HG03439 (cell line): ENCODE data around the gene CCNI.
A peak's percentile ranks its signal among the peaks of the same experiment; 100 is the strongest.
"Not testable (repeated sequence)": the region's sequence is repeated elsewhere in the genome, so short reads cannot be mapped to it uniquely, and the experiment has no call there.

Experiments
- ATAC-seq: cut with Tn5 transposase; IDR thresholded peaks from one replicate; pipeline ENCODE4 v1.9.1; 2021; ENCODE audit warnings: mild to moderate bottlenecking, moderate library complexity; ENCODE audit not compliant: unreplicated experiment

CCNI gene

GRCh38 chr4:77082886-77083608, 7.3 kb upstream of the CCNI start:
- no peak for ATAC-seq

- not testable (repeated sequence) for ATAC-seq
These were observed 5.0 kb upstream of the CCNI start for GRCh38 chr4:77080806-77081205.

GRCh38 chr4:77079281-77079680, 3.5 kb upstream of the CCNI start:
- no peak for ATAC-seq

- ATAC-seq: no peak
These were observed 2.6 kb upstream of the CCNI start for GRCh38 chr4:77078401-77078800.

- ATAC-seq: no peak
These were observed 1.3 kb upstream of the CCNI start for GRCh38 chr4:77076889-77077635.

GRCh38 chr4:77074981-77075855, 571 bp downstream of the CCNI start:
- peak; percentile 41 for ATAC-seq

GRCh38 chr4:77074381-77074831, 1.4 kb downstream of the CCNI start:
- no peak for ATAC-seq

DNA sequence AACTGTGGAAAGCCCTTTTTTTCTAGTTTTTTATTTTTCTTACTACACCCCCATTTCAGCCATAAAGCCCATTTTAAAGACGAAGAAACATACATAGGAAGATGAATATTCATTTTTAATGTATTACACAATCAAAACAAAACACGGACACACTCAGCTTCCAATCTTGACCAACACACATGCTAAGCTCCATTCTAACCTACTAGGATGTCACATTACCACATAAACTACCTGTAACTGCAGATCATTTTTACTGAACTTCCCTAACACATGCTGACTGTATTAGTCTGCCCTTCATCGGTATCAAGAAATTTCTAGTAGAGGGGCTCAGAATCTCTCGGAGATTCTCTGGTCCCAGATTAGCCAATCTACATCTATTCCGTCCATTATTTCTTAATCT, 1.8 kb downstream of the CCNI start:
- no peak for ATAC-seq

DNA sequence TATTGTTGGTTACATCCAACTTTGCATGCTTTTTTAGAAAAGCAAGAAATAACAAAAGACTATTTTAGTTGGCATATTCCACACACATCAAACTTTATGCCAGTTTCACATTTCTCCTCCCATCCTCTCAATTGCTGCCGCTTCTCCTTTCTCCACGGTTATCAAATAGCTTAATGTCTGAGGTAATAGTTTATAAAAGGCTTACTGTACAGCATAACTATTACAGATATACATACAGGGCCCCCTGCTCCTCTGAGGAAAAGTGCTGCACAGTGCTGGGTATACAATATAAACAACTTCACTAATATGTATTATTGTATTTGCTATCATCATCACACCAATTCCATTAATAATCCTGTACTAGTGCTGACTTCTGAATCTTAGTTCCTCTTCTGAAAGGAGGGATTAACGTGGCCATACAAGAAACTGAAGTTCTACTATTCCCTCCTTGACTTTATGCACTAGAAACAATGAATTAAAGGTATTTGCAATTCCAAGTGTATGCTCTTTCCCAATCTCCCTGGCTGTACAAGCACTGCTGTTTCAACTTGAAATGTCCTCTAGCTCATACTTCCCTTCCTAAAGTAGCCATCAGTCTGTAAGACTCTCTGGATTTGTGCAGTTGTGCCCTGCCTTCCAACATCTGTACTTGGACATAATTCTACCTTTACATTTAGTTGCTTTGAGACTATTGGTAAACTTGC, 2.5 kb downstream of the CCNI start:
- ATAC-seq: no peak

- no peak for ATAC-seq
These were observed 3.5 kb downstream of the CCNI start for GRCh38 chr4:77072195-77072753.

DNA sequence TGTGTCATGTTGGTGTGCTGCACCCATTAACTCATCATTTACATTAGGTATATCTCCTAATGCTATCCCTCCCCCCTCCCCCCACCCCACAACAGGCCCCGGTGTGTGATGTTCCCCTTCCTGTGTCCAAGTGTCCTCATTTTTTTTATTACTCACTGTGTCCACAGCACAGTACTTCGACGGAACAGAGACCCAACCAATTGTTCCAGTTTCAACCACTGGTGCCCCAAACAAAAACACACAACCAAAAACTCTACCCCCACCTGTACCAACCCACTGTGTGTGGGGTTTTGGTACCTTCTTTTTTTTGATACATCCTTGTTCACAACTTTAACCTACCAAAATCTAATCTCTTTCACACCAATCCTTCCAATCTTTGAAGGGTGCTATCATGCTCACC, 6.3 kb downstream of the CCNI start:
- not testable (repeated sequence) for ATAC-seq

DNA sequence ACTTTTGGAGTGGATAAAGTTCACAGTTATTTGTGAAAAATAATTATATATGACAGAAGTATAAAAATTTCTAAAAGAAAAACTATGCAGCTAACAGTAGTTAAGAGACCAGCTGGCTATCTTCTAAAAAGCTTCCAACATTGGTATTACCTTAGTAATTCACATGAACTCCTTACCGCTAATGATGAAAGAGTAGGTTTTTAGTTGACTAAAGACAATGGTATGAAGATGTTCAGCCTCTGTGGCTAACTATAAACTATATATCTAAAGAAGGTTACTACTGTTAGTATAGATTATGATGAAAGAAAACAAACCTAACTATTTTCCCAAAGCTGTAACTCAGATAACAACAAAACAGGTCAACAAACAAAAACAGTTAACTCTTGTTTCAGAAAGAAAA, 10.4 kb downstream of the CCNI start:
- ATAC-seq: no peak

- no peak for ATAC-seq
These were observed 12.9 kb downstream of the CCNI start for GRCh38 chr4:77062856-77063255.

DNA sequence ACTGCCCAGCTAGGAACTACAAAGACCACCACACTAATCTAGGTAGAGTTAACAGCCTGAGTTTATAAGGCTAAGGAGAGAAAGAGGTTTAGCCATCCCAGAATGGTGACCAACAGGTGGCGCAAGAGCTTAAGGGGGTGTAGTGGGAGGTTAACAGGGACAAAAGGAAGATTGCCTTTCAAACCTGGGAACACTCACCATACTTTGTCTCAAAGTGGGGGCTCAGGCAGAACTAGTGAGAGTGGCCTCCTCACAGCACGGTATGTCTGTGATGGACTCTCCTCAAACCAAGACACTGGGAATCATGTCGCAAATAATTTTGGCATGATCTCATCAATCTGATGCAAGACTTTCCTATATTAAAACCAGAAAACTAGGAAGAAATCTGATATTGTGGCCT, 23.4 kb downstream of the CCNI start:
- no peak for ATAC-seq

GRCh38 chr4:77050962-77051361, 24.8 kb downstream of the CCNI start:
- ATAC-seq: no peak

- ATAC-seq: no peak
These were observed 28.8 kb downstream of the CCNI start for GRCh38 chr4:77047037-77047436.

GRCh38 chr4:77045490-77045889, 30.3 kb downstream of the CCNI start:
- ATAC-seq: no peak

DNA sequence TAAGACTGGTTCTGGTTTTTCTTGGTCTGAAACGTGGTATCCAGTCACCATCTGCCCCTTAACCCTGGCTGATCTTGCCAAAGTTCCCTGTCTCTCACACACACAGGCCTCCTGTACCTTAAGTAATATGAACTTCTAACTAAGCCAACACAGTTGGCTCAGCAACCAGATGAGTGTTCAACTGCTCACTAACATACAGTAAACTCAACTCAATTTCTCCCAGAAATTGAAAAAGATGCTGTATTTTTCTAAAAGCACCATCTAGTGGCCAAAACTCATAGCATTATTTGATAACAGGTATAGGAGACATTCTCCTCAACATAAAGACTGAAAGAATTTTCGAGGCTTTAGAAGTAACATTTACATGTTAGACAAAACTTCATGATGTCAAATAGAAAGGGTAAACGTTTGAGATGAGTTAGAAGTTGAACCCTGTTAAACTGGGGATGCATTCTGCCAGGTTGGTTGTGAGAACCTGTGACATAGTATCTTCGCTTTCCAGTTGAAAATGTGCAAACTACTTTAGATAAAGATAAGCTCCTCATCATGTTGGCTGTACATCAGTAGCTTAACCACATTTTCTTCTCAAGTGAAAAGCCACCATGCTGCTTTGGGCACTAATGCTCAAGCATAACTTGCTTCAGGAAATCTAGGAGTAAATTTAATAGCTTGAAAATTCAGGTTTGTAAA, 31.2 kb downstream of the CCNI start:
- ATAC-seq: no peak

GRCh38 chr4:77043507-77044136, 32.2 kb downstream of the CCNI start:
- ATAC-seq: no peak
